ENCODE results near the gene GABRG3. TPM values are rescaled to one million over a fixed set of nuclear protein-coding genes. Genes with fewer than 3 reads are reported as not detected.

The GABRG3 gene
- total and polyA plus RNA-seq, 9 of the 15 experiments (the other 6 are each of a cell fraction or from before 2014, with no cell fraction given), result 4.0 to 15.1 (median 11.2) TPM

GRCh38 chr15:27396996-27397395 lies 426.0 kb downstream of the GABRG3 start:
- Histone ChIP-seq H3K36me3 (ENCODE audit: control insufficient read depth, insufficient read depth, low read length) (no peaks in the 10 kb centered on the region), H2AFZ (ENCODE audit: low read depth, low read length) (no peak overlapping the region), H3K4me3 (no peak overlapping the region), H3K9ac (ENCODE audit: insufficient read depth in 1 of 2, low read depth in 2 of 2, low read length in 2 of 2) (no peak overlapping the region), H3K79me2 (ENCODE audit: control insufficient read depth, insufficient read depth, low read length) (no peaks in the 10 kb centered on the region), H3K4me2 (ENCODE audit: insufficient read depth, low read length) (no peak overlapping the region), H3K9me3 (replicated peaks; ENCODE audit: control insufficient read depth, insufficient read depth, low read depth, low read length) (no peaks in the 10 kb centered on the region), H4K20me1 (replicated peaks; ENCODE audit: control insufficient read depth, insufficient read depth, low read length) (no peaks in the 10 kb centered on the region), H3K4me1 (replicated peaks in 1 of 2; ENCODE audit: control insufficient read depth in 2 of 2, insufficient read depth in 2 of 2, low read length in 2 of 2) (no peaks in the 10 kb centered on the region), H3K27ac (ENCODE audit: extremely low read depth, low read depth, low read length) (no peak overlapping the region), H3K27me3 (ENCODE audit: control insufficient read depth in 2 of 2, insufficient read depth in 2 of 2, low read length in 2 of 2) (no peaks in the 10 kb centered on the region), H3K9me1 (ENCODE audit: control insufficient read depth, insufficient read depth, low read length) (no peaks in the 10 kb centered on the region)
- DNase-seq (ENCODE audit: extremely low read depth in 1 of 4, low spot score in 3 of 4), result no peak
- no peak for FAIRE-seq
- intact Hi-C loops (cut with micrococcal nuclease) (no loop called here), in situ Hi-C loops (cut with MboI) (no loop called here)
- POLR2A ChIA-PET, result interaction anchor here (0.9 to 1.3 kb wide), 2 partner anchors 12 to 43 kb away, joined by 3 read pairs; no protein-coding TSS in a partner anchor
- TF ChIP-seq HNRNPL (IDR thresholded peaks at IDR 0.05; ENCODE audit: low read depth, low read length) (no peak), BDP1 (IDR thresholded peaks at IDR 0.05; ENCODE audit: insufficient read depth, insufficient read length) (no peak), ASH1L (IDR thresholded peaks at IDR 0.05; ENCODE audit: borderline replicate concordance, low read depth, partially characterized antibody) (no peak)
- no peak for ATAC-seq
- no TSS peak for BruUV-seq (replicated peaks)
- CTCF ChIA-PET (ENCODE audit: low intra/inter-chr PET ratio), result no interaction called here
- 54% methylated on average over 6 of the region's 6 CpGs for WGBS (ENCODE audit: insufficient coverage, low coverage, missing lambda C conversion rate)

DNA sequence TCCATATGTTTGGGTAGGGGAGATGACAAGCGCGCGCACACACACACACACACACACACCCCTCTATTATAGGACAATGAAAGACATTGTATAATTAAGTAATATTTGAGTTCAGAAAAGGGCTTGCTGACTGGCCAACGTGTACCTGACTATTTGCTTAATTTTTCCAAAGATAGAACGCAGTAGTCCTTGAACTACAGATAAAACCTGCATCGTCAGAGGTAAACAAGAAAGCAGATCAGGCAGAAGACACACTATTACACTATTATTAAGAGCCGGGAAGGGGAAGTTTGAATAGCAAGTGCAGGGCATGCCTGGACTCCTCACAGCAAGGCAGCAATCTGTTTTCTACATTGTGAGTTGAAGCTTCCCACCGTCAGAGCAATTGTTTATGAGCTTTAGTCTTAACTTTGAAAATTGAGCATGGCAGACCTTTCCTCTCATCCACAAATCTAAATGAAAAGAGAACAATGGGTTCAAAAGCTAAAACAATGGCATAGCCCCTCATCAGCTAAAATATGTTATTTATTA lies 427.7 kb downstream of the GABRG3 start:
- Histone ChIP-seq H2AFZ (ENCODE audit: low read depth, low read length) (no peak overlapping the region), H4K20me1 (replicated peaks; ENCODE audit: control insufficient read depth, insufficient read depth, low read length) (no peaks in the 10 kb centered on the region), H3K4me3 (no peak overlapping the region), H3K9me3 (replicated peaks; ENCODE audit: control insufficient read depth, insufficient read depth, low read depth, low read length) (no peaks in the 10 kb centered on the region), H3K36me3 (ENCODE audit: control insufficient read depth, insufficient read depth, low read length) (no peaks in the 10 kb centered on the region), H3K9ac (ENCODE audit: insufficient read depth in 1 of 2, low read depth in 2 of 2, low read length in 2 of 2) (no peak overlapping the region), H3K4me1 (replicated peaks in 1 of 2; ENCODE audit: control insufficient read depth in 2 of 2, insufficient read depth in 2 of 2, low read length in 2 of 2) (no peaks in the 10 kb centered on the region), H3K27me3 (ENCODE audit: control insufficient read depth in 2 of 2, insufficient read depth in 2 of 2, low read length in 2 of 2) (no peaks in the 10 kb centered on the region), H3K79me2 (ENCODE audit: control insufficient read depth, insufficient read depth, low read length) (no peaks in the 10 kb centered on the region), H3K9me1 (ENCODE audit: control insufficient read depth, insufficient read depth, low read length) (no peaks in the 10 kb centered on the region), H3K4me2 (ENCODE audit: insufficient read depth, low read length) (no peak overlapping the region), H3K27ac (ENCODE audit: extremely low read depth, low read depth, low read length) (no peak overlapping the region)
- CTCF ChIA-PET (ENCODE audit: low intra/inter-chr PET ratio), result interaction anchor here (0.6 kb wide), 1 partner anchor 751 kb away, joined by 6 read pairs; no protein-coding TSS in a partner anchor
- POLR2A ChIA-PET, result no interaction called here
- DNase-seq (ENCODE audit: extremely low read depth in 1 of 4, low spot score in 3 of 4), result no peak
- TF ChIP-seq SRSF1 (IDR thresholded peaks at IDR 0.05; ENCODE audit: low read depth, low read length) (no peak), SETDB1 (IDR thresholded peaks at IDR 0.05; ENCODE audit: low read length) (no peak), RBM25 (IDR thresholded peaks at IDR 0.05; ENCODE audit: low read depth, low read length, severe bottlenecking) (no peak), ZNF436 (CRISPR knock-in tag; IDR thresholded peaks at IDR 0.05) (no peak), PPARD (CRISPR knock-in tag; IDR thresholded peaks at IDR 0.05) (no peak), POLR2H (tag; IDR thresholded peaks at IDR 0.05; ENCODE audit: low read depth) (no peak), NRF1 (conservative IDR thresholded peaks at IDR 0.05 in 1 of 2, IDR thresholded peaks at IDR 0.05 in 1 of 2) (no peak), FOXJ2 (tag; IDR thresholded peaks at IDR 0.05) (no peak), ZNF655 (CRISPR knock-in tag; IDR thresholded peaks at IDR 0.05) (no peak), BCOR (IDR thresholded peaks at IDR 0.05) (no peak), SMARCC2 (IDR thresholded peaks at IDR 0.05; ENCODE audit: low read depth) (no peak), ZNF324 (CRISPR knock-in tag; IDR thresholded peaks at IDR 0.05) (no peak), SMC3 (conservative IDR thresholded peaks at IDR 0.05; ENCODE audit: insufficient read depth, low read depth, low read length) (no peak)
- 44% methylated on average over 8 of the region's 8 CpGs for WGBS (ENCODE audit: insufficient coverage, low coverage, missing lambda C conversion rate)
- in situ Hi-C loops (cut with MboI) (no loop called here), intact Hi-C loops (cut with micrococcal nuclease) (no loop called here)
- FAIRE-seq, result no peak
- no TSS peak for BruUV-seq (replicated peaks)
- no peak for ATAC-seq

All from K562 (cell line).